ENCODE results near the gene IFT81. TPM values are rescaled to one million over a fixed set of nuclear protein-coding genes. Genes with fewer than 3 reads are reported as not detected.

The IFT81 gene
- total RNA-seq, 1 experiment from 2014 or later, result 9.0 TPM

DNA sequence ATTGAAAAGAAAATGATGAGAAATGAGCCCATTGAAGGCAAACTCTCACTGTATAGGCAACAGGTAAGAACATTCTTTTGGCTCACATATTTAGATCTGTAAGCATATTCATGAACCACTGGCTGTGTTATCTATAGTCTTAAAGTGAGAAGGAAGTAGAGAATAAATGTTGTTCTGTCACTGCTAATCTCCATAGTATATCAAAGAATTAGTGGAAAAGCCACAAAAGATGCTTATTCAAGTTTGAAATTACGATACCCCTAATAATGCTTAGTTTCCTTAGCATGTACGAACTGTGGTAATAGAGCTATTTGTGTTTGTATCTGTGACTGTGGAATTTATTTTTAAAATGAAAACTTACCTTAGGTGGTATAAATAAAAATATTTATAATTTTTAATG, 22.8 kb downstream of the IFT81 start:
- Histone ChIP-seq H3K9me2 (ENCODE audit: insufficient read depth) (no peaks in the 10 kb centered on the region), H3K4me1 (ENCODE audit: control insufficient read depth in 1 of 2, insufficient read depth in 2 of 2, low read length in 2 of 2) (no peaks in the 10 kb centered on the region), H3K9ac (ENCODE audit: low read length) (no peak overlapping the region), H3K27ac (ENCODE audit: low read depth, low read length) (no peak overlapping the region), H3K27me3 (ENCODE audit: insufficient read depth, low read length) (no peaks in the 10 kb centered on the region), H3K79me2 (ENCODE audit: insufficient read depth, low read length) (no peaks in the 10 kb centered on the region), H3K9me3 (ENCODE audit: control insufficient read depth in 1 of 2, insufficient read depth in 1 of 2, low read depth in 1 of 2, low read length in 2 of 2) (no peaks in the 10 kb centered on the region), H3K36me3 (ENCODE audit: control insufficient read depth in 1 of 2, insufficient read depth in 2 of 2, low read length in 2 of 2) (peaks cover 0 to 9% of the 10 kb centered on the region in 2 experiments; a peak in 2 of 4 replicates), H3K4me3 (replicated peaks in 1 of 2; ENCODE audit: low read depth in 1 of 2, low read length in 2 of 2) (no peak overlapping the region), H4K20me1 (ENCODE audit: insufficient read depth) (no peaks in the 10 kb centered on the region; the same call in 1 of the 2 replicates), H2AFZ (ENCODE audit: low read depth, low read length, poor library complexity, severe bottlenecking) (no peak overlapping the region), H3K4me2 (ENCODE audit: low read length) (no peak overlapping the region)
- no peak for ATAC-seq
- TF ChIP-seq SIN3A (IDR thresholded peaks at IDR 0.05; ENCODE audit: low read depth), result no peak
- TF ChIP-seq FOSL1 (IDR thresholded peaks at IDR 0.05; ENCODE audit: low read depth), result no peak
- TF ChIP-seq SP1 (IDR thresholded peaks at IDR 0.05; ENCODE audit: low read depth), result no peak
- TF ChIP-seq, protein P1, sequence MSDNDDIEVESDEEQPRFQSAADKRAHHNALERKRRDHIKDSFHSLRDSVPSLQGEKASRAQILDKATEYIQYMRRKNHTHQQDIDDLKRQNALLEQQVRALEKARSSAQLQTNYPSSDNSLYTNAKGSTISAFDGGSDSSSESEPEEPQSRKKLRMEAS (IDR thresholded peaks at IDR 0.05), result no peak
- no peak for TF ChIP-seq ZFX (IDR thresholded peaks at IDR 0.05)
- TF ChIP-seq JUND (IDR thresholded peaks at IDR 0.05), result no peak
- TF ChIP-seq EZH2 (IDR thresholded peaks at IDR 0.05), result no peak
- TF ChIP-seq EGR1 (IDR thresholded peaks at IDR 0.05; ENCODE audit: low read depth), result no peak
- RAD21 ChIA-PET (ENCODE audit: low non-redundant PET in 1 of 2, low total read pairs in 2 of 2, uncharacterized antibody in 2 of 2, unreplicated experiment in 2 of 2), result no interaction called here
- BruUV-seq (replicated peaks), result no TSS peak
- CTCF ChIA-PET, result no interaction called here
- DNase-seq (ENCODE audit: low read depth, low spot score), result no peak
- intact Hi-C loops (cut with micrococcal nuclease), result no loop called here
- POLR2A ChIA-PET, result no interaction called here

DNA sequence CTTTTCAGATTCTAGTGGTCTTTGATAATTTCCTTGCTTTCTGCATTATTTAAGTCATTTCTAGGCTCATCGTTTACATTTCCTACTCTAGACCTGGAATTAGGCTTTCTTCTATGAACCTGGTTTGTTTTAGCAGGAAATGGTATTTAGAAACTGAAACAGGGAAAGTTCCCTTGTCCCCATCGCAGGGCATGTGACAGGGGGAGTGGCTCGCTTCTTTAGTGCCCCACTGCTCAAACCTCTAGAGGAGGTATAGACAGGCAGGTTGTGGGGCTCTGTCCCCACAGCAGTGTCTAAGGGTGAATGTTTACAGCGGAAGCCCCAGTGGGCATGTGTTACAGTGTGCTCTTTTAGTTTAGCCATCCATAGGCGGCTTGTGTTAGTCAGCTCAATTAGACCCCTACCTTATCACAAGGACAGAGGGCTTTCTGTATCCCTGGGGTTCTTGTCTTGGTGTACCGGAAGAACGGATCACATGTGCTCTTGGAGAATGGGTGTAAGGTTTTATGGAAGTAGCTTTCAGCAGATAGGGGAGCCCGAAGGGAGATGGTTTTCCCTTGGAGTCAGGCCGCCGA, 25.0 kb downstream of the IFT81 start:
- H3K4me1 ChIP-seq (ENCODE audit: control insufficient read depth in 1 of 2, insufficient read depth in 2 of 2, low read length in 2 of 2), result no peaks in the 10 kb centered on the region
- ChIA-PET RAD21 (ENCODE audit: low non-redundant PET in 1 of 2, low total read pairs in 2 of 2, uncharacterized antibody in 2 of 2, unreplicated experiment in 2 of 2) (no interaction called here), CTCF (no interaction called here), POLR2A (no interaction called here)
- no peaks in the 10 kb centered on the region for H3K9me3 ChIP-seq (ENCODE audit: control insufficient read depth in 1 of 2, insufficient read depth in 1 of 2, low read depth in 1 of 2, low read length in 2 of 2)
- H3K4me3 ChIP-seq (replicated peaks in 1 of 2; ENCODE audit: low read depth in 1 of 2, low read length in 2 of 2), result no peak overlapping the region
- ATAC-seq (no peak), DNase-seq (ENCODE audit: low read depth, low spot score) (no peak)
- BruUV-seq (replicated peaks), result no TSS peak
- H3K27ac ChIP-seq (ENCODE audit: low read depth, low read length), result no peak overlapping the region
- H3K36me3 ChIP-seq (ENCODE audit: control insufficient read depth in 1 of 2, insufficient read depth in 2 of 2, low read length in 2 of 2), result peaks cover 0 to 6% of the 10 kb centered on the region in 2 experiments; a peak in 2 of 4 replicates
- H3K9ac ChIP-seq (ENCODE audit: low read length), result no peak overlapping the region
- H3K4me2 ChIP-seq (ENCODE audit: low read length), result no peak overlapping the region
- no peaks in the 10 kb centered on the region for H4K20me1 ChIP-seq (ENCODE audit: insufficient read depth)
- intact Hi-C loops (cut with micrococcal nuclease), result no loop called here
- no peak overlapping the region for H2AFZ ChIP-seq (ENCODE audit: low read depth, low read length, poor library complexity, severe bottlenecking)
- no peaks in the 10 kb centered on the region for H3K79me2 ChIP-seq (ENCODE audit: insufficient read depth, low read length)
- H3K9me2 ChIP-seq (ENCODE audit: insufficient read depth), result no peaks in the 10 kb centered on the region
- H3K27me3 ChIP-seq (ENCODE audit: insufficient read depth, low read length), result no peaks in the 10 kb centered on the region
- TF ChIP-seq TCF7L2 (IDR thresholded peaks at IDR 0.05; ENCODE audit: borderline replicate concordance, extremely low read depth, insufficient read depth, insufficient read length), result no peak
- no peak for TF ChIP-seq ELF1 (IDR thresholded peaks at IDR 0.05; ENCODE audit: borderline replicate concordance, low read depth)
- TF ChIP-seq JUND (IDR thresholded peaks at IDR 0.05), result no peak
- TF ChIP-seq EZH2phosphoT487 (IDR thresholded peaks at IDR 0.05; ENCODE audit: borderline replicate concordance), result no peak
- no peak for TF ChIP-seq CBX3 (IDR thresholded peaks at IDR 0.05; ENCODE audit: low read depth)
- no peak for TF ChIP-seq ZNF274 (IDR thresholded peaks at IDR 0.05; ENCODE audit: low read depth, low read length)
- TF ChIP-seq SIN3A (IDR thresholded peaks at IDR 0.05; ENCODE audit: low read depth), result no peak
- TF ChIP-seq RAD21 (IDR thresholded peaks at IDR 0.05; ENCODE audit: low read depth), result no peak
- TF ChIP-seq YY1 (IDR thresholded peaks at IDR 0.05; ENCODE audit: extremely low read depth, insufficient replicate concordance, low read depth, low read length), result no peak
- TF ChIP-seq, protein P2, sequence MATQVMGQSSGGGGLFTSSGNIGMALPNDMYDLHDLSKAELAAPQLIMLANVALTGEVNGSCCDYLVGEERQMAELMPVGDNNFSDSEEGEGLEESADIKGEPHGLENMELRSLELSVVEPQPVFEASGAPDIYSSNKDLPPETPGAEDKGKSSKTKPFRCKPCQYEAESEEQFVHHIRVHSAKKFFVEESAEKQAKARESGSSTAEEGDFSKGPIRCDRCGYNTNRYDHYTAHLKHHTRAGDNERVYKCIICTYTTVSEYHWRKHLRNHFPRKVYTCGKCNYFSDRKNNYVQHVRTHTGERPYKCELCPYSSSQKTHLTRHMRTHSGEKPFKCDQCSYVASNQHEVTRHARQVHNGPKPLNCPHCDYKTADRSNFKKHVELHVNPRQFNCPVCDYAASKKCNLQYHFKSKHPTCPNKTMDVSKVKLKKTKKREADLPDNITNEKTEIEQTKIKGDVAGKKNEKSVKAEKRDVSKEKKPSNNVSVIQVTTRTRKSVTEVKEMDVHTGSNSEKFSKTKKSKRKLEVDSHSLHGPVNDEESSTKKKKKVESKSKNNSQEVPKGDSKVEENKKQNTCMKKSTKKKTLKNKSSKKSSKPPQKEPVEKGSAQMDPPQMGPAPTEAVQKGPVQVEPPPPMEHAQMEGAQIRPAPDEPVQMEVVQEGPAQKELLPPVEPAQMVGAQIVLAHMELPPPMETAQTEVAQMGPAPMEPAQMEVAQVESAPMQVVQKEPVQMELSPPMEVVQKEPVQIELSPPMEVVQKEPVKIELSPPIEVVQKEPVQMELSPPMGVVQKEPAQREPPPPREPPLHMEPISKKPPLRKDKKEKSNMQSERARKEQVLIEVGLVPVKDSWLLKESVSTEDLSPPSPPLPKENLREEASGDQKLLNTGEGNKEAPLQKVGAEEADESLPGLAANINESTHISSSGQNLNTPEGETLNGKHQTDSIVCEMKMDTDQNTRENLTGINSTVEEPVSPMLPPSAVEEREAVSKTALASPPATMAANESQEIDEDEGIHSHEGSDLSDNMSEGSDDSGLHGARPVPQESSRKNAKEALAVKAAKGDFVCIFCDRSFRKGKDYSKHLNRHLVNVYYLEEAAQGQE (IDR thresholded peaks at IDR 0.05; ENCODE audit: low read depth), result no peak
- no peak for TF ChIP-seq POLR2AphosphoS5 (IDR thresholded peaks at IDR 0.05; ENCODE audit: low read depth, low read length)

Measured in HCT116 (cell line).